K562 (cell line): ENCODE results near the gene SMIM12. TPM values are rescaled to one million over a fixed set of nuclear protein-coding genes. Genes with fewer than 3 reads are reported as not detected.
A peak's percentile ranks its signal among the peaks of the same experiment; 100 is the strongest.

Source experiments
- MBD2 ChIP-seq: sonication (generic); IDR thresholded peaks from 2 replicates; pipeline ENCODE4 v1.6.1; 2016; ENCODE audit warnings: low read depth, borderline replicate concordance
- NFE2 ChIP-seq: IDR thresholded peaks from 2 replicates; pipeline ENCODE4 v1.6.1; 2014; ENCODE audit warnings: antibody characterized with exemption, low read depth
- PKNOX1 ChIP-seq: fragments of 450-650 bp; IDR thresholded peaks from 2 replicates; pipeline ENCODE4 v1.6.1; 2016
- POLR2H ChIP-seq: IDR thresholded peaks from 2 replicates; pipeline ENCODE4 v1.6.1; 2016; ENCODE audit warnings: missing genetic modification characterization, low read depth, mild to moderate bottlenecking, control low read depth, missing compliant biosample characterization, moderate library complexity
- RBM17 ChIP-seq: fragments of 200-400 bp; formaldehyde crosslinking; IDR thresholded peaks from 2 replicates; pipeline ENCODE4 v1.6.1; 2017; ENCODE audit warnings: low read depth, mild to moderate bottlenecking, low read length, borderline replicate concordance
- RBM25 ChIP-seq: fragments of 200-400 bp; formaldehyde crosslinking; IDR thresholded peaks from 2 replicates; pipeline ENCODE4 v1.6.1; 2018; ENCODE audit warnings: low read length, low read depth, moderate library complexity; ENCODE audit not compliant: severe bottlenecking
- ZBTB17 ChIP-seq: fragments of 450-650 bp; formaldehyde crosslinking; IDR thresholded peaks from 2 replicates; pipeline ENCODE4 v1.4.0; 2020; ENCODE audit warnings: mild to moderate bottlenecking
- ZC3H4 ChIP-seq: sonication (generic); formaldehyde crosslinking; IDR thresholded peaks from 2 replicates; pipeline ENCODE4 v1.9.0; 2021; ENCODE audit warnings: missing genetic modification reagents, borderline replicate concordance
- ZNF174 ChIP-seq: fragments of 250-450 bp; sonication (Bioruptor Pico); IDR thresholded peaks from 2 replicates; pipeline ENCODE4 v1.4.0; 2020; ENCODE audit warnings: mild to moderate bottlenecking
- ZNF395 ChIP-seq: fragments of 200-800 bp; sonication (Bioruptor generic); IDR thresholded peaks from 2 replicates; pipeline ENCODE4 v1.6.1; 2017; ENCODE audit warnings: missing genetic modification characterization, missing compliant biosample characterization
- ZNF408 ChIP-seq: fragments of 250-450 bp; sonication (Bioruptor Pico); IDR thresholded peaks from 2 replicates; pipeline ENCODE4 v1.4.0; 2020; ENCODE audit warnings: low read depth, mild to moderate bottlenecking, moderate library complexity
- ZNF77 ChIP-seq: fragments of 250-450 bp; sonication (Bioruptor Pico); IDR thresholded peaks from 2 replicates; pipeline ENCODE4 v1.5.0; 2020
- polyA plus RNA-seq, 8 experiments: library from polyadenylated mRNA; depleted of rRNA in 4 of 8; stranded (reverse) in 5 of 8; unstranded in 3 of 8; fragments of >200 nt; fragmentation: Nextera tagmentation in 2 of 8; fragmentation: Illumina TruSeq in 1 of 8; extraction: Ambion mirVana in 2 of 8; extraction: Trizol in 1 of 8; gene quantifications; 2 replicates each; pipeline versions ENCODE4 v1.2.1 to v1.2.3, GENCODE V29; 2011 to 2014; ENCODE audit warnings: inconsistent platforms in 1 of 8, missing spikeins in 1 of 8
- total RNA-seq, 7 experiments: library from RNA; depleted of rRNA in 6 of 7; stranded (reverse); fragments of >200 nt in 6 of 7; fragmentation: Illumina TruSeq in 2 of 7; extraction: Trizol in 2 of 7; gene quantifications; 2 replicates each; pipeline versions ENCODE4 v1.2.1 to v1.2.3, GENCODE V29; 2011 to 2021; ENCODE audit warnings: low replicate concordance in 1 of 7
- TF ChIP-seq, protein P1 (sequence below): fragments of 200-800 bp; sonication (Bioruptor generic); IDR thresholded peaks from 2 replicates; pipeline ENCODE4 v1.6.1; 2016; ENCODE audit warnings: missing genetic modification characterization, missing compliant biosample characterization
- TF ChIP-seq, protein P2 (sequence below): sonication (generic); formaldehyde crosslinking; IDR thresholded peaks from 2 replicates; pipeline ENCODE4 v1.8.1; 2023; ENCODE audit warnings: mild to moderate bottlenecking, missing genetic modification reagents

Gene SMIM12
- total and polyA plus RNA-seq, 9 of the 15 experiments (the other 6 are each of a cell fraction or from before 2014, with no cell fraction given): 51.7 to 112 (median 63.9) TPM

DNA sequence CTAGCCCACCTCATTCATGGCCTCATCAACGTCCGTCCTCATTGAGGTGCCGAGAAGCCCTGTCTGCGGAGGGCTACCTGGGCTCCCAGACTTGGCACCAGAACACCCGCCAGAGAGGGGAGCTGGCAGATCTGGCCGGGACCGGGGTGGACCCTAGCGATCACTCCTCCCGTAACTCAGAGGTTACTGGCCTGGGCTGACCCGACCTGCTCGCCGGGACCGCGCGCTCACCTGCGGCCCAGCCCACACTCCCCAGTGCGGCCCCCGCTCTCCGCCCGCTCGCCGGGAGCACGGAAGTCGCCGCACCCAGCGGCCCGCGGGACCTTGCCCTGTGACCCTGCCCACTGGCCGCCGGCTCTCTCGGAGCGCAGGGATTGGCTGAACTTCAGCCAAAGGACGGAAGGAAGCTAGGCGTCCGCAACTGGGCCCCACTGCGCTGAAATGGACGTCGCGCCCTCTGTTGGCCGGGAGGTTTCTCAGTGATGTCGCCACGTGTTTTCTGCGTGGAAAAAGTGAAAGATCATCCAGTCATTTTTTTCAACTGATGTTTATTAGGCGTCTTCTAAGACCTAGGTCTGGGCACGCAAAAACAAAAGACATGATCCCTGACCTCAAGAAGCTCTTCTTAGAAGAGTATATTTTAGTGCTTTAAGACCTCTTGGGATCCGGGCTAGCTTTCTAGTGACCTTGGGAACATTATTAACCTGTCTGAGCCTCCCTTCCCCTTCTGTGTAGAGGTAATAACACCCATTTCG, at the start of gene SMIM12 (continued):
- TF ChIP-seq, protein P1, sequence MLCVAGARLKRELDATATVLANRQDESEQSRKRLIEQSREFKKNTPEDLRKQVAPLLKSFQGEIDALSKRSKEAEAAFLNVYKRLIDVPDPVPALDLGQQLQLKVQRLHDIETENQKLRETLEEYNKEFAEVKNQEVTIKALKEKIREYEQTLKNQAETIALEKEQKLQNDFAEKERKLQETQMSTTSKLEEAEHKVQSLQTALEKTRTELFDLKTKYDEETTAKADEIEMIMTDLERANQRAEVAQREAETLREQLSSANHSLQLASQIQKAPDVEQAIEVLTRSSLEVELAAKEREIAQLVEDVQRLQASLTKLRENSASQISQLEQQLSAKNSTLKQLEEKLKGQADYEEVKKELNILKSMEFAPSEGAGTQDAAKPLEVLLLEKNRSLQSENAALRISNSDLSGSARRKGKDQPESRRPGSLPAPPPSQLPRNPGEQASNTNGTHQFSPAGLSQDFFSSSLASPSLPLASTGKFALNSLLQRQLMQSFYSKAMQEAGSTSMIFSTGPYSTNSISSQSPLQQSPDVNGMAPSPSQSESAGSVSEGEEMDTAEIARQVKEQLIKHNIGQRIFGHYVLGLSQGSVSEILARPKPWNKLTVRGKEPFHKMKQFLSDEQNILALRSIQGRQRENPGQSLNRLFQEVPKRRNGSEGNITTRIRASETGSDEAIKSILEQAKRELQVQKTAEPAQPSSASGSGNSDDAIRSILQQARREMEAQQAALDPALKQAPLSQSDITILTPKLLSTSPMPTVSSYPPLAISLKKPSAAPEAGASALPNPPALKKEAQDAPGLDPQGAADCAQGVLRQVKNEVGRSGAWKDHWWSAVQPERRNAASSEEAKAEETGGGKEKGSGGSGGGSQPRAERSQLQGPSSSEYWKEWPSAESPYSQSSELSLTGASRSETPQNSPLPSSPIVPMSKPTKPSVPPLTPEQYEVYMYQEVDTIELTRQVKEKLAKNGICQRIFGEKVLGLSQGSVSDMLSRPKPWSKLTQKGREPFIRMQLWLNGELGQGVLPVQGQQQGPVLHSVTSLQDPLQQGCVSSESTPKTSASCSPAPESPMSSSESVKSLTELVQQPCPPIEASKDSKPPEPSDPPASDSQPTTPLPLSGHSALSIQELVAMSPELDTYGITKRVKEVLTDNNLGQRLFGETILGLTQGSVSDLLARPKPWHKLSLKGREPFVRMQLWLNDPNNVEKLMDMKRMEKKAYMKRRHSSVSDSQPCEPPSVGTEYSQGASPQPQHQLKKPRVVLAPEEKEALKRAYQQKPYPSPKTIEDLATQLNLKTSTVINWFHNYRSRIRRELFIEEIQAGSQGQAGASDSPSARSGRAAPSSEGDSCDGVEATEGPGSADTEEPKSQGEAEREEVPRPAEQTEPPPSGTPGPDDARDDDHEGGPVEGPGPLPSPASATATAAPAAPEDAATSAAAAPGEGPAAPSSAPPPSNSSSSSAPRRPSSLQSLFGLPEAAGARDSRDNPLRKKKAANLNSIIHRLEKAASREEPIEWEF (CRISPR knock-in tag): no peak
- no peak for TF ChIP-seq RBM25
- TF ChIP-seq ZNF395 (CRISPR knock-in tag): peak; percentile 89
- TF ChIP-seq POLR2H (tag): no peak
- no peak for TF ChIP-seq PKNOX1
- no peak for TF ChIP-seq RBM17
- no peak for TF ChIP-seq ZNF77 (CRISPR knock-in tag)
- TF ChIP-seq ZNF408 (CRISPR knock-in tag): no peak
- TF ChIP-seq ZC3H4 (CRISPR knock-in tag): no peak
- peak; percentile 79 for TF ChIP-seq MBD2
- peak; percentile 56 for TF ChIP-seq ZBTB17
- TF ChIP-seq ZNF174: no peak
- TF ChIP-seq, protein P2, sequence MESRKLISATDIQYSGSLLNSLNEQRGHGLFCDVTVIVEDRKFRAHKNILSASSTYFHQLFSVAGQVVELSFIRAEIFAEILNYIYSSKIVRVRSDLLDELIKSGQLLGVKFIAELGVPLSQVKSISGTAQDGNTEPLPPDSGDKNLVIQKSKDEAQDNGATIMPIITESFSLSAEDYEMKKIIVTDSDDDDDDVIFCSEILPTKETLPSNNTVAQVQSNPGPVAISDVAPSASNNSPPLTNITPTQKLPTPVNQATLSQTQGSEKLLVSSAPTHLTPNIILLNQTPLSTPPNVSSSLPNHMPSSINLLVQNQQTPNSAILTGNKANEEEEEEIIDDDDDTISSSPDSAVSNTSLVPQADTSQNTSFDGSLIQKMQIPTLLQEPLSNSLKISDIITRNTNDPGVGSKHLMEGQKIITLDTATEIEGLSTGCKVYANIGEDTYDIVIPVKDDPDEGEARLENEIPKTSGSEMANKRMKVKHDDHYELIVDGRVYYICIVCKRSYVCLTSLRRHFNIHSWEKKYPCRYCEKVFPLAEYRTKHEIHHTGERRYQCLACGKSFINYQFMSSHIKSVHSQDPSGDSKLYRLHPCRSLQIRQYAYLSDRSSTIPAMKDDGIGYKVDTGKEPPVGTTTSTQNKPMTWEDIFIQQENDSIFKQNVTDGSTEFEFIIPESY (CRISPR knock-in tag): peak; percentile 96
- peak; percentile 46; the same call in 1 of the 2 replicates for TF ChIP-seq NFE2
